Testis (tissue), 2 donors: ENCODE data around the gene TLE4.

Experiments used
- POLR2A ChIP-seq: fragments of 450-650 bp; IDR thresholded peaks from one replicate; pipeline ENCODE4 v1.6.1; 2017; ENCODE audit warnings: antibody characterized with exemption, mild to moderate bottlenecking, moderate library complexity
- TF ChIP-seq, protein P1 (sequence below), 3 experiments: fragments of 450-650 bp in 2 of 3; fragments of 200-600 bp in 1 of 3; sonication (generic) in 1 of 3; IDR thresholded peaks; one replicate each; pipeline ENCODE4 v1.5.1; 2016 to 2019; ENCODE audit warnings: antibody characterized with exemption in 3 of 3, mild to moderate bottlenecking in 2 of 3, moderate library complexity in 1 of 3

DNA sequence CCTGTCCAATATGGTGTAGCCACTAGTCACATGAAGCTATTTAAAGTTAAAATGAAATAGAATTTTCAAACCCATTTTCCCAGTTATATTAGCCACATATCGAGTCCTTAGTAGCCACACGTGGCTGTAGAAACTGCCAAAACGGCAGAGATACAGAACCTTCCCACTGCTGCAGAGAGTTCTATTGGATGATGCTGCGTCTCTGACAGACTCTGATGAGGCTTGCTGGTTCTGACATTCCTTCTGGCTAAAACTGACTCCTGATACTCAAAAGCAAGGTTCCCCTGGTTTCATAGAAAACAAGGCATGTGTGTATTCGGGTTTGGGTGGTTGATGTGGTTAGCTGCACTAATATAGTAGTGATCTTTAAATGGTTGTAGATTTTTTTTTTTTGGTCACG is 91.5 kb downstream of the TLE4 start:
- TF ChIP-seq, protein P1, sequence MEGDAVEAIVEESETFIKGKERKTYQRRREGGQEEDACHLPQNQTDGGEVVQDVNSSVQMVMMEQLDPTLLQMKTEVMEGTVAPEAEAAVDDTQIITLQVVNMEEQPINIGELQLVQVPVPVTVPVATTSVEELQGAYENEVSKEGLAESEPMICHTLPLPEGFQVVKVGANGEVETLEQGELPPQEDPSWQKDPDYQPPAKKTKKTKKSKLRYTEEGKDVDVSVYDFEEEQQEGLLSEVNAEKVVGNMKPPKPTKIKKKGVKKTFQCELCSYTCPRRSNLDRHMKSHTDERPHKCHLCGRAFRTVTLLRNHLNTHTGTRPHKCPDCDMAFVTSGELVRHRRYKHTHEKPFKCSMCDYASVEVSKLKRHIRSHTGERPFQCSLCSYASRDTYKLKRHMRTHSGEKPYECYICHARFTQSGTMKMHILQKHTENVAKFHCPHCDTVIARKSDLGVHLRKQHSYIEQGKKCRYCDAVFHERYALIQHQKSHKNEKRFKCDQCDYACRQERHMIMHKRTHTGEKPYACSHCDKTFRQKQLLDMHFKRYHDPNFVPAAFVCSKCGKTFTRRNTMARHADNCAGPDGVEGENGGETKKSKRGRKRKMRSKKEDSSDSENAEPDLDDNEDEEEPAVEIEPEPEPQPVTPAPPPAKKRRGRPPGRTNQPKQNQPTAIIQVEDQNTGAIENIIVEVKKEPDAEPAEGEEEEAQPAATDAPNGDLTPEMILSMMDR (IDR thresholded peaks at IDR 0.05) = no peak
- no peak for TF ChIP-seq POLR2A
